IPS-18a (cell line): ENCODE results near the gene TTYH1.
"Not testable (repeated sequence)": the region's sequence is repeated elsewhere in the genome, so short reads cannot be mapped to it uniquely, and the experiment has no call there.

ENCODE experiments used
- H3K27ac ChIP-seq: one replicate; pipeline ENCODE4 v1.5.1; 2013; ENCODE audit warnings: low read length
- H3K27me3 ChIP-seq: one replicate; pipeline ENCODE4 v1.6.1; 2013; ENCODE audit warnings: mild to moderate bottlenecking, low read length; ENCODE audit not compliant: control insufficient read depth, insufficient read depth
- H3K36me3 ChIP-seq: one replicate; pipeline ENCODE4 v1.6.1; 2013; ENCODE audit warnings: low read depth, low read length; ENCODE audit not compliant: control insufficient read depth
- H3K4me1 ChIP-seq: one replicate; pipeline ENCODE4 v1.6.1; 2013; ENCODE audit warnings: low read depth, low read length; ENCODE audit not compliant: control insufficient read depth
- H3K4me3 ChIP-seq: one replicate; pipeline ENCODE4 v1.5.1; 2013; ENCODE audit warnings: low read length
- H3K9ac ChIP-seq: one replicate; pipeline ENCODE4 v1.6.1; 2013; ENCODE audit warnings: mild to moderate bottlenecking, low read length, moderate library complexity
- H3K9me3 ChIP-seq: one replicate; pipeline ENCODE4 v1.6.1; 2013; ENCODE audit warnings: low read depth, low read length; ENCODE audit not compliant: control insufficient read depth

TTYH1 gene

GRCh38 chr19:54379187-54379678, 36.0 kb upstream of the TTYH1 start:
- no peak overlapping the region for H3K4me3 ChIP-seq
- no peaks in the 10 kb centered on the region for H3K4me1 ChIP-seq
- H3K27ac ChIP-seq = no peak overlapping the region
- no peaks in the 10 kb centered on the region for H3K9me3 ChIP-seq
- H3K27me3 ChIP-seq = peaks cover 7% of the 10 kb centered on the region
- H3K9ac ChIP-seq = no peak overlapping the region
- H3K36me3 ChIP-seq = no peaks in the 10 kb centered on the region

GRCh38 chr19:54380897-54381296, 34.4 kb upstream of the TTYH1 start:
- Histone ChIP-seq H3K4me3 (no peak overlapping the region), H3K27me3 (peaks cover 7% of the 10 kb centered on the region), H3K9ac (no peak overlapping the region), H3K4me1 (no peaks in the 10 kb centered on the region), H3K36me3 (no peaks in the 10 kb centered on the region), H3K27ac (no peak overlapping the region), H3K9me3 (no peaks in the 10 kb centered on the region)

- H3K27me3 ChIP-seq, H3K4me3 ChIP-seq, H3K9ac ChIP-seq, H3K36me3 ChIP-seq, H3K4me1 ChIP-seq, H3K9me3 ChIP-seq, H3K27ac ChIP-seq: not testable (repeated sequence)
Observed at GRCh38 chr19:54382041-54382440, 33.2 kb upstream of the TTYH1 start.

- Histone ChIP-seq H3K27me3 (peaks cover 18% of the 10 kb centered on the region), H3K4me3 (no peak overlapping the region), H3K9me3 (no peaks in the 10 kb centered on the region), H3K9ac (no peak overlapping the region), H3K4me1 (no peaks in the 10 kb centered on the region), H3K27ac (no peak overlapping the region), H3K36me3 (no peaks in the 10 kb centered on the region)
Observed at GRCh38 chr19:54383330-54383729, 31.9 kb upstream of the TTYH1 start.

GRCh38 chr19:54387991-54388801, 27.1 kb upstream of the TTYH1 start:
- H3K4me3 ChIP-seq = peak overlapping the region; percentile 1
- no peaks in the 10 kb centered on the region for H3K36me3 ChIP-seq
- peaks cover 14% of the 10 kb centered on the region for H3K4me1 ChIP-seq
- H3K27me3 ChIP-seq = peaks cover 20% of the 10 kb centered on the region
- no peak overlapping the region for H3K27ac ChIP-seq
- H3K9me3 ChIP-seq = no peaks in the 10 kb centered on the region
- no peak overlapping the region for H3K9ac ChIP-seq

- peaks cover 14% of the 10 kb centered on the region for H3K4me1 ChIP-seq
Observed at GRCh38 chr19:54388802-54389139, 26.5 kb upstream of the TTYH1 start.

GRCh38 chr19:54389553-54389952, 25.7 kb upstream of the TTYH1 start:
- H3K9ac ChIP-seq = no peak overlapping the region
- no peak overlapping the region for H3K27ac ChIP-seq

More at GRCh38 chr19:54388802-54389139, 26.5 kb upstream of the TTYH1 start:
- Histone ChIP-seq H3K4me3 (no peak overlapping the region), H3K9me3 (no peaks in the 10 kb centered on the region), H3K27me3 (peaks cover 20% of the 10 kb centered on the region), H3K9ac (no peak overlapping the region), H3K27ac (no peak overlapping the region), H3K36me3 (no peaks in the 10 kb centered on the region)

GRCh38 chr19:54390942-54391577, 24.2 kb upstream of the TTYH1 start:
- Histone ChIP-seq H3K27me3 (peaks cover 20% of the 10 kb centered on the region), H3K4me3 (peak overlapping the region; percentile 22), H3K4me1 (peaks cover 14% of the 10 kb centered on the region), H3K36me3 (no peaks in the 10 kb centered on the region), H3K27ac (no peak overlapping the region), H3K9ac (no peak overlapping the region), H3K9me3 (no peaks in the 10 kb centered on the region)

More at GRCh38 chr19:54389553-54389952, 25.7 kb upstream of the TTYH1 start:
- Histone ChIP-seq H3K9me3 (no peaks in the 10 kb centered on the region), H3K27me3 (peaks cover 20% of the 10 kb centered on the region), H3K36me3 (no peaks in the 10 kb centered on the region), H3K4me3 (no peak overlapping the region), H3K4me1 (peaks cover 14% of the 10 kb centered on the region)

- Histone ChIP-seq H3K9ac (no peak overlapping the region), H3K9me3 (no peaks in the 10 kb centered on the region), H3K36me3 (no peaks in the 10 kb centered on the region), H3K27me3 (peaks cover 20% of the 10 kb centered on the region), H3K27ac (no peak overlapping the region), H3K4me3 (peak overlapping the region; percentile 22), H3K4me1 (peaks cover 14% of the 10 kb centered on the region)
Observed at GRCh38 chr19:54391589-54392061, 23.6 kb upstream of the TTYH1 start.

GRCh38 chr19:54392105-54392504, 23.2 kb upstream of the TTYH1 start:
- no peak overlapping the region for H3K27ac ChIP-seq
- no peaks in the 10 kb centered on the region for H3K36me3 ChIP-seq
- no peak overlapping the region for H3K4me3 ChIP-seq
- no peak overlapping the region for H3K9ac ChIP-seq
- H3K9me3 ChIP-seq = no peaks in the 10 kb centered on the region
- peaks cover 20% of the 10 kb centered on the region for H3K27me3 ChIP-seq
- peaks cover 14% of the 10 kb centered on the region for H3K4me1 ChIP-seq

- Histone ChIP-seq H3K9ac (no peak overlapping the region), H3K4me1 (peaks cover 14% of the 10 kb centered on the region)
Observed at GRCh38 chr19:54393381-54393780, 21.9 kb upstream of the TTYH1 start.

More at GRCh38 chr19:54393381-54393780, 21.9 kb upstream of the TTYH1 start:
- Histone ChIP-seq H3K9me3 (no peaks in the 10 kb centered on the region), H3K27me3 (peaks cover 8% of the 10 kb centered on the region), H3K36me3 (no peaks in the 10 kb centered on the region), H3K27ac (no peak overlapping the region), H3K4me3 (no peak overlapping the region)
